HG02759 (cell line): Measurements from ENCODE around the gene SUPT20HL2.
"Not testable (repeated sequence)": the region's sequence is repeated elsewhere in the genome, so short reads cannot be mapped to it uniquely, and the experiment has no call there.

Experiments used
- ATAC-seq: cut with Tn5 transposase; IDR thresholded peaks from one replicate; pipeline ENCODE4 v1.9.1; 2021; ENCODE audit warnings: mild to moderate bottlenecking, moderate library complexity; ENCODE audit not compliant: unreplicated experiment

Gene SUPT20HL2

GRCh38 chrX:24310916-24311315 is 3.0 kb downstream of the SUPT20HL2 start:
- not testable (repeated sequence) for ATAC-seq

GRCh38 chrX:24309580-24310374 is 4.1 kb downstream of the SUPT20HL2 start:
- ATAC-seq: not testable (repeated sequence)

GRCh38 chrX:24308803-24309202 is 5.1 kb downstream of the SUPT20HL2 start:
- ATAC-seq: not testable (repeated sequence)

- ATAC-seq: no peak
These were observed 7.4 kb downstream of the SUPT20HL2 start for GRCh38 chrX:24306440-24306839.

GRCh38 chrX:24305905-24306304 is 8.0 kb downstream of the SUPT20HL2 start:
- no peak for ATAC-seq

DNA sequence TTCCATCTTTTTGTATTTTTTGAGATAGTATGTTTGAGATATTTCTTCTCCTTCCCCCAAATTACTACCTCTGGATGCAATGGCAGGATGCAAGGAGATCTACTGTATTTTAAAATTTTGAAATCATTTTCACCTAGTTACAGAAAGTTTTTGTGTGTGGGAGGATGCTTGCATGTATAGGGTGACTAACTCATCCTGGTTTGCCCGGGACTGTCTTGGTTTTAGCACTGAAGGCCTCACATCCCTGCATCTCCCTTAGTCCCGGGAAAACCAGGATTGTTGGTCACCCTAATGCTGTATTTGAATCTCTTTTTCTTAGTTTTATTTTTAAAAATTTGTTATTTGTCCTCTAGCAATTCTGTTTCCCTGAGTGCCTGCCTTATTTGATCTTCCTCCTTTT is 12.1 kb downstream of the SUPT20HL2 start:
- ATAC-seq: no peak

- no peak for ATAC-seq
These were observed 12.8 kb downstream of the SUPT20HL2 start for GRCh38 chrX:24301060-24301459.

GRCh38 chrX:24298191-24298590 is 15.7 kb downstream of the SUPT20HL2 start:
- no peak for ATAC-seq

DNA sequence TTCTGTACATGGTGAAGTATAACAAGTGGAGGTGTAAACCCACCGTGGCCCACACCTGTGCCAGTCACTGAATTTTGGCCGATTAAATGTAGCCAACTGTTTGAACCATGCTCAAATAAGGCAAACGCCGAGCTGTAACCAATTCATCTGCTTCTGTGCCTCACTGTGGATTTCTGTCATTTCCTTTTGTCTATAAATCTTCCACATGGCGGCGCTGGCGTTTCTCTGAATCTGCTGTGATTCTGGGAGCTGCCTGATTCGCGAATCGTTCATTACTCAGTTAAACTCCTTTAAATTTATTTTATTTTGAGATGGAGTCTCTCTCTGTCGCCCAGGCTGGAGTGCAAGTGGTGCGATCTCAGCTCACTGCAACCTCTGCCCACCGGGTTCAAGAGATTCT is 19.2 kb downstream of the SUPT20HL2 start:
- ATAC-seq: no peak

GRCh38 chrX:24293412-24293811 is 20.5 kb downstream of the SUPT20HL2 start:
- no peak for ATAC-seq

DNA sequence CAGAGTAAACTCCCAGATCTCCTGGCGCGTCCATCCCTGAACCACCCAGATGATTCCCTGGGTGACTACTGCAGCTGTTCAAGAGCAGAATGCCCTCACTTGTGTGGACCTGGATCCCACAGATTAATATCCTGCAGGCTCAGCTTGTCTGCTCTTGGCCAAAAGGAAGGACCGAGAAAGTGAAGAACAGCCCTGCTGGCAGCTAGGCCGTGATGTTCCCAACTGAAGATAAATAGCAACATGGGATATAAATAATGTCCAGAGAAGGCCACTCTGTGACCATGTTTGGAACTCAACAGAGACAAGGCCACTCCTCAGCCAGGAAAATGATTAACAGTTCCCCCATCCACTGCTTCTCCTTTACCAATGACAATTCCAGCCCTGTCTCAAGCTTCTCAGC is 21.5 kb downstream of the SUPT20HL2 start:
- no peak for ATAC-seq

- no peak for ATAC-seq
These were observed 28.8 kb downstream of the SUPT20HL2 start for GRCh38 chrX:24285082-24285481.

DNA sequence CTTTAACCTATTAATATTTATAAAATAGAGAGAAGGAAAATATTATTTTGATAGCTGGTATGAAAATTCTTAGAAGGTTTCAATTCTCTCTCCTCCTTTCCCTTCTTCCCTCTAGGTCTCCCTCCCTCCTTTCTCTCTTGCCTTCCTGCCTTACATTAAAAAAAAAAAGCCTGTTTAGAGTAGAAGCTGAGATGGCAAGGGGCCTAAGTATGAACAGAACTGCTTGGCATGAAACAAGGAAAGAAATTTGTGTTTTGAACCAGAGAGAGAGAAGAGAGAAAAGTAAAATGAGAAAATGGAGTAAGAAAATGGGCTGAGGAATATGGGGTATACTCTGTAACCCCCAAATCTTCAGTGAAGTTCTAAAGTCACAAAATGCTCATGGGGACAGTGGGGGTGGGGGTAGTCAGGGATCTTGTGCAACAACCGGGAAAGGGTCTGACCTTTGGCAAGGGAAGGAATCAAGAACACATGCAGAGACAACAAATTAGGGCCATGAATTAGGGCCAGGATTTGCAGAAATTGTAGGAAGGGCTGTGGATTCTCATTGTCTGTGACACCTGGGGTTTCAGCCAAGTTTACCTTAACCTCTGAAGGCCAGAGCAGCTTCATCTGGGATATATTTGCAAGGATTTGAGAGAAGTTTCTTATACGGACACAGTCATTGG is 30.6 kb downstream of the SUPT20HL2 start:
- no peak for ATAC-seq

- no peak for ATAC-seq
These were observed 31.3 kb downstream of the SUPT20HL2 start for GRCh38 chrX:24282381-24283126.

- no peak for ATAC-seq
These were observed 36.5 kb downstream of the SUPT20HL2 start for GRCh38 chrX:24277405-24277804.

GRCh38 chrX:24276015-24276414 is 37.9 kb downstream of the SUPT20HL2 start:
- no peak for ATAC-seq

DNA sequence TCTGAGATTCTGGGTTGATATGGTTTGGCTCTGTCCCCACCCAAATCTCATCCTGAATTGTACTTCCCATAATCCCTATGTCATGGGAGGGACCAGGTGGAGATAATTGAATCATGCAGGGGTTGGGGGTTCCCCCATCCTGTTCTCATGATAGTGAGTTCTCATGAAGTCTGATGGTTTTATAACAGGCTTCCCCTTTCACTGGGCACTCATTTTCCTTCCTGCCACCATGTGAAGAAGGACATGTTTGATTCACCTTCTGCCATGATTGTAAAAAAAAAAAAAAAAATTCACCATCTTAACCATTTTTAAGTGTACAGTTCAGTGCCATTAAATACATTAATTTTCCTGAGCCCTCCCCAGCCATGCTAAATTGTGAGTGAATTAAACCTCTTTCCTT is 42.6 kb downstream of the SUPT20HL2 start:
- no peak for ATAC-seq

DNA sequence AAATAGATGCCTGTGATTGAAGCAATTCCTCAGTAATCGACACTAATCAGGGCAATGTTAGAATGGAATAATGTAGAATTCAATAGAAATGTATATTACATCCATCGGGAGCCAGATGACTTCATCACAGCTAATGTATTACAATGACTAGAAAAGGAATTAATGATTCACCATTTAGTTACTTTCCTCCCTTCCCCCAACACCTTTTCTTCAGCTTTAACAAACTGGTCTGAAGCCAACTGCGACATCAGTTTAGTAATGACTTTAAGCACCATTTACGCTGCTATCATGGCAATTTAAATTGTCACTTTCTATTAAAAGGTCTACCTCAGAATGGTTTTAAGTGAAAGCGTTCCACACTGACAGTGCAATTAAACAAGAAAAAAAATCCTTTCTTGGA is 45.1 kb downstream of the SUPT20HL2 start:
- no peak for ATAC-seq

- ATAC-seq: no peak
These were observed 46.9 kb downstream of the SUPT20HL2 start for GRCh38 chrX:24266996-24267395.

- ATAC-seq: no peak
These were observed 49.5 kb downstream of the SUPT20HL2 start for GRCh38 chrX:24264383-24264782.

DNA sequence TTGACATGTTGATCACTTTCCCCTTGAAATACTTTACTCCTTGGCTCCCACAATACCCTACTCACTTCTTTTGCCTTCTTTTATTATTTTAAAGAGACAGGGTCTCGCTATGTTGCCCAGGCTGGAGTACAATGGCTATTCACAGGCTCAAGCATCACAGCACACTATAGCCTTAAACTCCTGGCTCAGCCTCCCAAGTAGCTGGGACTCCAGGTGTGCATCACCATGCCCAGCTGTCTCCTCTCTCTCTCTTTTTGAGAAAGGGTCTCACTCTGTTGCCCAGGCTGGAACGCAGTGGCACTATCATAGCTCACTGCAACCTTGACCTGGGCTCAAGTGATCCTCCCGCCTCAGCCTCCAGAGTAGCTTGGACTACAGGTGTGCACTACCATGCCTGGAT is 51.6 kb downstream of the SUPT20HL2 start:
- no peak for ATAC-seq
